HepG2 (cell line): ENCODE data around the gene NRBP1. TPM values are rescaled to one million over a fixed set of nuclear protein-coding genes. Genes with fewer than 3 reads are reported as not detected.

ENCODE experiments used
- ATM ChIP-seq: fragments of 450-650 bp; IDR thresholded peaks from 2 replicates; pipeline ENCODE4 v1.7.1; 2017; ENCODE audit warnings: mild to moderate bottlenecking, borderline replicate concordance
- BORCS8-MEF2B ChIP-seq: sonication (generic); formaldehyde crosslinking; IDR thresholded peaks from 2 replicates; pipeline ENCODE4 v1.8.0; 2022; ENCODE audit warnings: mild to moderate bottlenecking, missing genetic modification reagents
- CBFB ChIP-seq: sonication (generic); formaldehyde crosslinking; IDR thresholded peaks from 2 replicates; pipeline ENCODE4 v1.4.0; 2020; ENCODE audit warnings: missing genetic modification reagents
- CENPBD1 ChIP-seq: sonication (generic); formaldehyde crosslinking; IDR thresholded peaks from 2 replicates; pipeline ENCODE4 v1.8.0; 2022; ENCODE audit warnings: missing genetic modification reagents, low read depth, mild to moderate bottlenecking, borderline replicate concordance
- DR1 ChIP-seq: sonication (generic); formaldehyde crosslinking; IDR thresholded peaks from 2 replicates; pipeline ENCODE4 v1.8.0; 2021; ENCODE audit warnings: mild to moderate bottlenecking, missing genetic modification reagents, inconsistent platforms
- JUN ChIP-seq: sonication (generic); formaldehyde crosslinking; IDR thresholded peaks from 2 replicates; pipeline ENCODE4 v1.4.0; 2020; ENCODE audit warnings: mild to moderate bottlenecking, missing genetic modification reagents
- MAFK ChIP-seq, 2 experiments: IDR thresholded peaks in 1 of 2; conservative IDR thresholded peaks in 1 of 2; 2 replicates each; pipeline ENCODE4 v1.6.1; 2011; ENCODE audit warnings: improper control_type of control experiment in 2 of 2, low read length in 2 of 2
- MTF2 ChIP-seq: sonication (generic); formaldehyde crosslinking; IDR thresholded peaks from 2 replicates; pipeline ENCODE4 v1.5.0; 2020; ENCODE audit warnings: missing genetic modification reagents, borderline replicate concordance
- MXD1 ChIP-seq: sonication (generic); formaldehyde crosslinking; IDR thresholded peaks from 2 replicates; pipeline ENCODE4 v1.4.0; 2020; ENCODE audit warnings: mild to moderate bottlenecking, missing genetic modification reagents
- NONO ChIP-seq, 2 experiments: fragments of 450-650 bp in 1 of 2; sonication (generic) in 1 of 2; formaldehyde crosslinking in 1 of 2; IDR thresholded peaks in 1 of 2; conservative IDR thresholded peaks in 1 of 2; 2 replicates each; pipeline versions ENCODE4 v1.6.1 to v1.8.0; 2017 to 2022; ENCODE audit warnings: mild to moderate bottlenecking in 1 of 2, missing genetic modification reagents in 1 of 2, moderate library complexity in 1 of 2
- PBX2 ChIP-seq: IDR thresholded peaks from 2 replicates; pipeline ENCODE4 v1.6.1; 2016; ENCODE audit warnings: control low read depth
- PHF21A ChIP-seq: sonication (generic); formaldehyde crosslinking; IDR thresholded peaks from 2 replicates; pipeline ENCODE4 v1.5.0; 2020; ENCODE audit warnings: mild to moderate bottlenecking, missing genetic modification reagents
- POLR2G ChIP-seq: fragments of 200-400 bp; formaldehyde crosslinking; IDR thresholded peaks from 2 replicates; pipeline ENCODE4 v1.6.1; 2018; ENCODE audit warnings: mild to moderate bottlenecking, low read depth, low read length, moderate library complexity
- THRA ChIP-seq: sonication (generic); formaldehyde crosslinking; IDR thresholded peaks from 2 replicates; pipeline ENCODE4 v1.4.0; 2020; ENCODE audit warnings: missing genetic modification reagents, borderline replicate concordance
- WIZ ChIP-seq: sonication (generic); formaldehyde crosslinking; IDR thresholded peaks from 2 replicates; pipeline ENCODE4 v1.5.1; 2020; ENCODE audit warnings: mild to moderate bottlenecking, missing genetic modification reagents
- ZFYVE20 ChIP-seq: sonication (generic); formaldehyde crosslinking; IDR thresholded peaks from 2 replicates; pipeline ENCODE4 v1.8.0; 2023; ENCODE audit warnings: low read depth, mild to moderate bottlenecking, moderate library complexity, missing genetic modification reagents, borderline replicate concordance
- ZNF136 ChIP-seq: sonication (generic); formaldehyde crosslinking; IDR thresholded peaks from 2 replicates; pipeline ENCODE4 v1.8.1; 2022; ENCODE audit warnings: low read depth, mild to moderate bottlenecking, moderate library complexity, missing genetic modification reagents
- ZNF230 ChIP-seq: sonication (generic); formaldehyde crosslinking; IDR thresholded peaks from 2 replicates; pipeline ENCODE4 v1.4.0; 2020; ENCODE audit warnings: mild to moderate bottlenecking, missing genetic modification reagents
- ZNF331 ChIP-seq: sonication (generic); formaldehyde crosslinking; IDR thresholded peaks from 2 replicates; pipeline ENCODE4 v1.4.0; 2020; ENCODE audit warnings: missing genetic modification reagents
- ZNF33B ChIP-seq: sonication (generic); formaldehyde crosslinking; IDR thresholded peaks from 2 replicates; pipeline ENCODE4 v1.5.1; 2020; ENCODE audit warnings: mild to moderate bottlenecking, missing genetic modification reagents
- ZNF431 ChIP-seq: sonication (generic); formaldehyde crosslinking; IDR thresholded peaks from 2 replicates; pipeline ENCODE4 v1.9.0; 2022; ENCODE audit warnings: missing genetic modification reagents, low read depth, mild to moderate bottlenecking, borderline replicate concordance
- ZNF775 ChIP-seq: sonication (generic); formaldehyde crosslinking; IDR thresholded peaks from 2 replicates; pipeline ENCODE4 v1.4.0; 2020; ENCODE audit warnings: missing genetic modification reagents, mild to moderate bottlenecking, moderate library complexity, borderline replicate concordance
- ZUFSP ChIP-seq: sonication (generic); formaldehyde crosslinking; IDR thresholded peaks from 2 replicates; pipeline ENCODE4 v1.9.0; 2021; ENCODE audit warnings: missing genetic modification reagents, mild to moderate bottlenecking, borderline replicate concordance
- polyA plus RNA-seq, 8 experiments: library from polyadenylated mRNA; depleted of rRNA in 3 of 8; stranded (reverse) in 7 of 8; unstranded in 1 of 8; fragments of >200 nt; fragmentation: Illumina TruSeq in 4 of 8; extraction: Trizol in 4 of 8; gene quantifications; 2 replicates each; pipeline versions ENCODE4 v1.2.1 to v1.2.3, GENCODE V29; 2011 to 2016; ENCODE audit warnings: low read depth in 4 of 8, missing spikeins in 1 of 8, mixed read lengths in 1 of 8; ENCODE audit not compliant: insufficient read depth in 1 of 8
- total RNA-seq, 5 experiments: library from RNA; depleted of rRNA; stranded (reverse); fragments of >200 nt; fragmentation: Illumina TruSeq; extraction: Trizol; gene quantifications; 2 replicates each; pipeline ENCODE4 v1.2.3, GENCODE V29; 2016; ENCODE audit warnings: low read depth in 1 of 5

Gene NRBP1
- total and polyA plus RNA-seq, 2 of the 13 experiments (the other 11 are each of a cell fraction or from before 2014, with no cell fraction given), result 165 to 240 TPM

- TF ChIP-seq CENPBD1 (no peak; the same call in 1 of the 2 replicates), ZNF33B (CRISPR knock-in tag) (peak; percentile 93; the same call in 1 of the 2 replicates), POLR2G (peak; percentile 99), PHF21A (peak; percentile 82), ZFYVE20 (no peak), ZNF431 (CRISPR knock-in tag) (0 out of 2 replicates have a peak, but pooled peaks have one; percentile 40), ATM (no peak), ZNF136 (CRISPR knock-in tag) (peak; percentile 88; the same call in 1 of the 2 replicates), PBX2 (CRISPR knock-in tag) (no peak), MTF2 (CRISPR knock-in tag) (no peak), ZNF230 (peak; percentile 18; the same call in 1 of the 2 replicates), MAFK (conservative IDR thresholded peaks at IDR 0.05 in 1 of 2, IDR thresholded peaks at IDR 0.05 in 1 of 2; ENCODE audit: low read length in 2 of 2) (no peak), ZNF331 (CRISPR knock-in tag) (no peak; the same call in 1 of the 2 replicates), MXD1 (CRISPR knock-in tag) (peak; percentile 82), WIZ (no peak), CBFB (CRISPR knock-in tag) (peak; percentile 63; the same call in 1 of the 2 replicates), DR1 (CRISPR knock-in tag) (peak; percentile 79), NONO (IDR thresholded peaks at IDR 0.05) (no peak), NONO (CRISPR knock-in tag; conservative IDR thresholded peaks at IDR 0.05) (peak; percentile 96), JUN (CRISPR knock-in tag) (no peak), ZUFSP (no peak), THRA (CRISPR knock-in tag) (peak; percentile 59; the same call in 1 of the 2 replicates), ZNF775 (CRISPR knock-in tag) (no peak), BORCS8-MEF2B (CRISPR knock-in tag) (no peak; the same call in 1 of the 2 replicates)
Observed at GRCh38 chr2:27428213-27428977, at the start of gene NRBP1 (continued).
